ENCODE data around the gene LEP. TPM values are rescaled to one million over a fixed set of nuclear protein-coding genes. Genes with fewer than 3 reads are reported as not detected.

The LEP gene
- total RNA-seq, 2 experiments from 2014 or later = not detected

GRCh38 chr7:128262273-128263028 is 21.4 kb downstream of the LEP start:
- Mint-ChIP-seq H3K9me3 (no peaks in the 10 kb centered on the region), H3K36me3 (ENCODE audit: low read depth) (no peaks in the 10 kb centered on the region), H3K27ac (no peak overlapping the region), H3K27me3 (peaks cover 12% of the 10 kb centered on the region), H3K4me1 (no peaks in the 10 kb centered on the region), H3K4me3 (no peak overlapping the region)
- ChIA-PET CTCF (no interaction called here), POLR2A (no interaction called here)
- no peak for DNase-seq

- H3K4me1 Mint-ChIP-seq = no peaks in the 10 kb centered on the region
- H3K36me3 Mint-ChIP-seq (ENCODE audit: low read depth) = no peaks in the 10 kb centered on the region
- CTCF ChIA-PET = no interaction called here
- no peak overlapping the region for H3K27ac Mint-ChIP-seq
- H3K4me3 Mint-ChIP-seq = no peak overlapping the region
- POLR2A ChIA-PET = interaction anchor here (1.2 kb wide), 1 partner anchor 16 kb away, joined by 4 read pairs; no protein-coding TSS in a partner anchor
- H3K9me3 Mint-ChIP-seq = no peaks in the 10 kb centered on the region
- no peak for DNase-seq
- H3K27me3 Mint-ChIP-seq = peaks cover 17% of the 10 kb centered on the region
These were observed 22.3 kb downstream of the LEP start for GRCh38 chr7:128263420-128263819.

- no peak overlapping the region for H3K27ac Mint-ChIP-seq
- no peaks in the 10 kb centered on the region for H3K4me1 Mint-ChIP-seq
- H3K27me3 Mint-ChIP-seq = peaks cover 18% of the 10 kb centered on the region
- H3K36me3 Mint-ChIP-seq (ENCODE audit: low read depth) = no peaks in the 10 kb centered on the region
- no peaks in the 10 kb centered on the region for H3K9me3 Mint-ChIP-seq
- no peak overlapping the region for H3K4me3 Mint-ChIP-seq
- ChIA-PET CTCF (no interaction called here), POLR2A (interaction anchor here (1.2 kb wide), 1 partner anchor 17 kb away, joined by 4 read pairs; no protein-coding TSS in a partner anchor)
- no peak for DNase-seq
These were observed 23.4 kb downstream of the LEP start for GRCh38 chr7:128264477-128264876.

- Mint-ChIP-seq H3K36me3 (ENCODE audit: low read depth) (no peaks in the 10 kb centered on the region), H3K27ac (no peak overlapping the region), H3K27me3 (peaks cover 22% of the 10 kb centered on the region), H3K9me3 (no peaks in the 10 kb centered on the region), H3K4me1 (no peaks in the 10 kb centered on the region), H3K4me3 (no peak overlapping the region)
- CTCF ChIA-PET = no interaction called here
- no peak for DNase-seq
- POLR2A ChIA-PET = no interaction called here
These were observed 24.3 kb downstream of the LEP start for GRCh38 chr7:128265156-128265905.

- POLR2A ChIA-PET = no interaction called here
- Mint-ChIP-seq H3K27me3 (peaks cover 22% of the 10 kb centered on the region), H3K36me3 (ENCODE audit: low read depth) (no peaks in the 10 kb centered on the region), H3K9me3 (no peaks in the 10 kb centered on the region), H3K4me3 (no peak overlapping the region), H3K4me1 (no peaks in the 10 kb centered on the region), H3K27ac (no peak overlapping the region)
- no peak for DNase-seq
- CTCF ChIA-PET = no interaction called here
These were observed 24.8 kb downstream of the LEP start for GRCh38 chr7:128265906-128266300.

- H3K4me3 Mint-ChIP-seq = no peak overlapping the region
- CTCF ChIA-PET = no interaction called here
- no peak overlapping the region for H3K27ac Mint-ChIP-seq
- no peak for DNase-seq
- peaks cover 27% of the 10 kb centered on the region for H3K27me3 Mint-ChIP-seq
- POLR2A ChIA-PET = no interaction called here
- no peaks in the 10 kb centered on the region for H3K4me1 Mint-ChIP-seq
- H3K36me3 Mint-ChIP-seq (ENCODE audit: low read depth) = no peaks in the 10 kb centered on the region
- H3K9me3 Mint-ChIP-seq = no peaks in the 10 kb centered on the region
These were observed 25.4 kb downstream of the LEP start for GRCh38 chr7:128266529-128266882.

GRCh38 chr7:128266883-128267594 is 26.0 kb downstream of the LEP start:
- Mint-ChIP-seq H3K4me1 (no peaks in the 10 kb centered on the region), H3K4me3 (no peak overlapping the region), H3K36me3 (ENCODE audit: low read depth) (no peaks in the 10 kb centered on the region), H3K9me3 (no peaks in the 10 kb centered on the region), H3K27me3 (peaks cover 27% of the 10 kb centered on the region), H3K27ac (no peak overlapping the region)
- POLR2A ChIA-PET = no interaction called here
- DNase-seq = no peak
- CTCF ChIA-PET = no interaction called here

- ChIA-PET CTCF (no interaction called here), POLR2A (no interaction called here)
- Mint-ChIP-seq H3K36me3 (ENCODE audit: low read depth) (no peaks in the 10 kb centered on the region), H3K27ac (no peak overlapping the region), H3K9me3 (no peaks in the 10 kb centered on the region), H3K4me3 (no peak overlapping the region), H3K4me1 (no peaks in the 10 kb centered on the region), H3K27me3 (peaks cover 30% of the 10 kb centered on the region)
- DNase-seq = no peak
These were observed 26.5 kb downstream of the LEP start for GRCh38 chr7:128267595-128267924.

GRCh38 chr7:128268233-128268632 is 27.2 kb downstream of the LEP start:
- Mint-ChIP-seq H3K4me3 (no peak overlapping the region), H3K27me3 (peaks cover 35% of the 10 kb centered on the region), H3K4me1 (no peaks in the 10 kb centered on the region), H3K36me3 (ENCODE audit: low read depth) (no peaks in the 10 kb centered on the region), H3K27ac (no peak overlapping the region), H3K9me3 (no peaks in the 10 kb centered on the region)
- no peak for DNase-seq
- CTCF ChIA-PET = no interaction called here
- POLR2A ChIA-PET = no interaction called here

GRCh38 chr7:128270826-128271272 is 29.8 kb downstream of the LEP start:
- H3K9me3 Mint-ChIP-seq = no peaks in the 10 kb centered on the region
- H3K4me3 Mint-ChIP-seq = no peak overlapping the region
- H3K27me3 Mint-ChIP-seq = peaks cover 39% of the 10 kb centered on the region
- ChIA-PET POLR2A (no interaction called here), CTCF (no interaction called here)
- no peaks in the 10 kb centered on the region for H3K36me3 Mint-ChIP-seq (ENCODE audit: low read depth)
- no peak for DNase-seq
- no peaks in the 10 kb centered on the region for H3K4me1 Mint-ChIP-seq
- no peak overlapping the region for H3K27ac Mint-ChIP-seq

GRCh38 chr7:128271471-128271941 is 30.4 kb downstream of the LEP start:
- no peak overlapping the region for H3K27ac Mint-ChIP-seq
- DNase-seq = no peak
- H3K4me3 Mint-ChIP-seq = no peak overlapping the region
- peaks cover 39% of the 10 kb centered on the region for H3K27me3 Mint-ChIP-seq
- ChIA-PET POLR2A (no interaction called here), CTCF (no interaction called here)
- H3K36me3 Mint-ChIP-seq (ENCODE audit: low read depth) = no peaks in the 10 kb centered on the region
- no peaks in the 10 kb centered on the region for H3K4me1 Mint-ChIP-seq
- no peaks in the 10 kb centered on the region for H3K9me3 Mint-ChIP-seq

- DNase-seq = no peak
- H3K27me3 Mint-ChIP-seq = peaks cover 38% of the 10 kb centered on the region
- H3K9me3 Mint-ChIP-seq = no peaks in the 10 kb centered on the region
- H3K36me3 Mint-ChIP-seq (ENCODE audit: low read depth) = no peaks in the 10 kb centered on the region
- no peak overlapping the region for H3K4me3 Mint-ChIP-seq
- POLR2A ChIA-PET = no interaction called here
- H3K27ac Mint-ChIP-seq = no peak overlapping the region
- CTCF ChIA-PET = no interaction called here
- H3K4me1 Mint-ChIP-seq = no peaks in the 10 kb centered on the region
These were observed 30.9 kb downstream of the LEP start for GRCh38 chr7:128271942-128272481.

- Mint-ChIP-seq H3K4me3 (no peak overlapping the region), H3K9me3 (no peaks in the 10 kb centered on the region), H3K27me3 (peaks cover 25% of the 10 kb centered on the region), H3K27ac (no peak overlapping the region), H3K4me1 (no peaks in the 10 kb centered on the region), H3K36me3 (ENCODE audit: low read depth) (no peaks in the 10 kb centered on the region)
- DNase-seq = no peak
- ChIA-PET CTCF (no interaction called here), POLR2A (no interaction called here)
These were observed 33.3 kb downstream of the LEP start for GRCh38 chr7:128274246-128274883.

All from activated CD4-positive, alpha-beta memory T cell treated with anti-CD3 and anti-CD28 coated beads, Interleukin-2, amount 10 ng/mL, durations not matched to agents 7 days and 5 days (primary cell).